HG02571 (cell line): Measurements from ENCODE around the gene GATAD2B.

ENCODE experiments used
- ATAC-seq: cut with Tn5 transposase; IDR thresholded peaks from one replicate; pipeline ENCODE4 v1.9.1; 2021; ENCODE audit warnings: mild to moderate bottlenecking, moderate library complexity; ENCODE audit not compliant: unreplicated experiment

GATAD2B gene

GRCh38 chr1:153953859-153954365 lies 31.1 kb upstream of the GATAD2B start:
- ATAC-seq = no peak

- ATAC-seq = no peak
Measured at GRCh38 chr1:153951801-153952200, 29.0 kb upstream of the GATAD2B start.

GRCh38 chr1:153951183-153951582 lies 28.4 kb upstream of the GATAD2B start:
- no peak for ATAC-seq

GRCh38 chr1:153946622-153947241 lies 24.0 kb upstream of the GATAD2B start, which contains the start of gene DENND4B:
Gene DENND4B, minus strand, starts transcription at chr1:153946718. Its CDS starts 2,344 bp downstream, at chr1:153944374.
- peak; percentile 62 for ATAC-seq

GRCh38 chr1:153945795-153946621 lies 23.2 kb upstream of the GATAD2B start:
- peak; percentile 64 for ATAC-seq

GRCh38 chr1:153945131-153945794 lies 22.5 kb upstream of the GATAD2B start:
- ATAC-seq = peak; percentile 3

GRCh38 chr1:153944827-153945117 lies 22.0 kb upstream of the GATAD2B start:
- no peak for ATAC-seq

GRCh38 chr1:153944005-153944826 lies 21.4 kb upstream of the GATAD2B start:
- no peak for ATAC-seq

GRCh38 chr1:153942766-153943549 lies 20.2 kb upstream of the GATAD2B start:
- ATAC-seq = no peak

GRCh38 chr1:153941826-153942725 lies 19.3 kb upstream of the GATAD2B start:
- no peak for ATAC-seq

GRCh38 chr1:153940756-153941155 lies 18.0 kb upstream of the GATAD2B start:
- ATAC-seq = no peak

- no peak for ATAC-seq
Measured at GRCh38 chr1:153939476-153939875, 16.7 kb upstream of the GATAD2B start.

- no peak for ATAC-seq
Measured at GRCh38 chr1:153938996-153939395, 16.2 kb upstream of the GATAD2B start.

- no peak for ATAC-seq
Measured at GRCh38 chr1:153937331-153937730, 14.6 kb upstream of the GATAD2B start.

- ATAC-seq = no peak
Measured at GRCh38 chr1:153936011-153936802, 13.4 kb upstream of the GATAD2B start.

- no peak for ATAC-seq
Measured at GRCh38 chr1:153934746-153935145, 12.0 kb upstream of the GATAD2B start.

- no peak for ATAC-seq
Measured at GRCh38 chr1:153933955-153934354, 11.2 kb upstream of the GATAD2B start.

GRCh38 chr1:153933430-153933829 lies 10.7 kb upstream of the GATAD2B start:
- no peak for ATAC-seq
